ENCODE results near the gene FOXF1.

Gene FOXF1

GRCh38 chr16:86527366-86527765, 17.0 kb downstream of the FOXF1 start:
- no peak for TF ChIP-seq CTCF (IDR thresholded peaks at IDR 0.05)
- no peak for TF ChIP-seq ZFX (IDR thresholded peaks at IDR 0.05; ENCODE audit: borderline replicate concordance)
- H3K27ac ChIP-seq: no peak overlapping the region

- H3K27ac ChIP-seq: no peak overlapping the region
- no peak for TF ChIP-seq CTCF (IDR thresholded peaks at IDR 0.05)
- no peak for TF ChIP-seq ZFX (IDR thresholded peaks at IDR 0.05; ENCODE audit: borderline replicate concordance)
Observed at GRCh38 chr16:86528061-86528929, 18.0 kb downstream of the FOXF1 start.

GRCh38 chr16:86529160-86529559, 18.8 kb downstream of the FOXF1 start:
- no peak overlapping the region for H3K27ac ChIP-seq
- TF ChIP-seq ZFX (IDR thresholded peaks at IDR 0.05; ENCODE audit: borderline replicate concordance) (no peak), CTCF (IDR thresholded peaks at IDR 0.05) (no peak)

GRCh38 chr16:86530251-86531190, 20.2 kb downstream of the FOXF1 start:
- no peak overlapping the region for H3K27ac ChIP-seq
- no peak for TF ChIP-seq ZFX (IDR thresholded peaks at IDR 0.05; ENCODE audit: borderline replicate concordance)

- TF ChIP-seq CTCF (IDR thresholded peaks at IDR 0.05) (no peak), ZFX (IDR thresholded peaks at IDR 0.05; ENCODE audit: borderline replicate concordance) (no peak)
- H3K27ac ChIP-seq: no peak overlapping the region
Observed at GRCh38 chr16:86531191-86531545, 20.8 kb downstream of the FOXF1 start.

GRCh38 chr16:86531641-86532525, 21.6 kb downstream of the FOXF1 start:
- no peak for TF ChIP-seq ZFX (IDR thresholded peaks at IDR 0.05; ENCODE audit: borderline replicate concordance)
- TF ChIP-seq CTCF (IDR thresholded peaks at IDR 0.05): no peak
- H3K27ac ChIP-seq: no peak overlapping the region

GRCh38 chr16:86532526-86532815, 22.1 kb downstream of the FOXF1 start:
- TF ChIP-seq CTCF (IDR thresholded peaks at IDR 0.05) (no peak), ZFX (IDR thresholded peaks at IDR 0.05; ENCODE audit: borderline replicate concordance) (no peak)
- no peak overlapping the region for H3K27ac ChIP-seq

Data from 22Rv1 (cell line).